Measurements from ENCODE around the gene JPH2.

DNA sequence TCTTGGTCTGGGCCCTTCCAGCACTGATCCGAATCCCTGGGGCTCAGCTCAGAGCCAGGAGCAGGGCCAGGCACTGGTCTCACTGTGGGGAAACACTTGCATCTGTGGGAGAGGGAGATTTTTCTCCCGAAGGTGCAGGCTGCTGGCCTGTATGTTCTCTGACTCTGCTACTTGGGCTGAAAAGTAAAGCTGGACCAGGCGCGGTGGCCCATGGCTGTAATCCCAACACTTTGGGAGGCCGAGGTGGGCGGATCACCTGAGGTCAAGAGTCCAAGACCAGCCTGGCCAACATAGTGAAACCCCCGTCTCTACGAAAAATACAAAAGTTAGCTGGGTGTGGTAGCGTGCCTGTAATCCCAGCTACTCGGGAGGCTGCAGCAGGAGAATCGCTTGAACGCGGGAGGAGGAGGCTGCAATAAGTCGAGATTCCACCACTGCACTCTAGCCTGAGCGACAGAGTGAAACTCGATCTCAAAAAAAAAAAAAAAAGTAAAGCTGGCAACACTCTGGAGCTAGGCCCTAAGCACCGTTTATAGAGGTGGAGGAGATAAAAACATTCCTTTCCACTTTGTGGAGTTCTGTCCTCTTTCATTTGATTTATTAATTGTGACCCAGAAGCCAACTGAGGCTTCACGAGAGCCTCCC lies 41.7 kb downstream of the JPH2 start:
- TF ChIP-seq, protein P1, sequence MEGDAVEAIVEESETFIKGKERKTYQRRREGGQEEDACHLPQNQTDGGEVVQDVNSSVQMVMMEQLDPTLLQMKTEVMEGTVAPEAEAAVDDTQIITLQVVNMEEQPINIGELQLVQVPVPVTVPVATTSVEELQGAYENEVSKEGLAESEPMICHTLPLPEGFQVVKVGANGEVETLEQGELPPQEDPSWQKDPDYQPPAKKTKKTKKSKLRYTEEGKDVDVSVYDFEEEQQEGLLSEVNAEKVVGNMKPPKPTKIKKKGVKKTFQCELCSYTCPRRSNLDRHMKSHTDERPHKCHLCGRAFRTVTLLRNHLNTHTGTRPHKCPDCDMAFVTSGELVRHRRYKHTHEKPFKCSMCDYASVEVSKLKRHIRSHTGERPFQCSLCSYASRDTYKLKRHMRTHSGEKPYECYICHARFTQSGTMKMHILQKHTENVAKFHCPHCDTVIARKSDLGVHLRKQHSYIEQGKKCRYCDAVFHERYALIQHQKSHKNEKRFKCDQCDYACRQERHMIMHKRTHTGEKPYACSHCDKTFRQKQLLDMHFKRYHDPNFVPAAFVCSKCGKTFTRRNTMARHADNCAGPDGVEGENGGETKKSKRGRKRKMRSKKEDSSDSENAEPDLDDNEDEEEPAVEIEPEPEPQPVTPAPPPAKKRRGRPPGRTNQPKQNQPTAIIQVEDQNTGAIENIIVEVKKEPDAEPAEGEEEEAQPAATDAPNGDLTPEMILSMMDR (IDR thresholded peaks at IDR 0.05): no peak
- no peak for TF ChIP-seq POLR2A (IDR thresholded peaks at IDR 0.05)
